Measurements from ENCODE around the gene TMEM263. TPM values are rescaled to one million over a fixed set of nuclear protein-coding genes. Genes with fewer than 3 reads are reported as not detected.

TMEM263 gene
- total RNA-seq, 2 experiments from 2014 or later: 34.1 to 60.0 TPM

DNA sequence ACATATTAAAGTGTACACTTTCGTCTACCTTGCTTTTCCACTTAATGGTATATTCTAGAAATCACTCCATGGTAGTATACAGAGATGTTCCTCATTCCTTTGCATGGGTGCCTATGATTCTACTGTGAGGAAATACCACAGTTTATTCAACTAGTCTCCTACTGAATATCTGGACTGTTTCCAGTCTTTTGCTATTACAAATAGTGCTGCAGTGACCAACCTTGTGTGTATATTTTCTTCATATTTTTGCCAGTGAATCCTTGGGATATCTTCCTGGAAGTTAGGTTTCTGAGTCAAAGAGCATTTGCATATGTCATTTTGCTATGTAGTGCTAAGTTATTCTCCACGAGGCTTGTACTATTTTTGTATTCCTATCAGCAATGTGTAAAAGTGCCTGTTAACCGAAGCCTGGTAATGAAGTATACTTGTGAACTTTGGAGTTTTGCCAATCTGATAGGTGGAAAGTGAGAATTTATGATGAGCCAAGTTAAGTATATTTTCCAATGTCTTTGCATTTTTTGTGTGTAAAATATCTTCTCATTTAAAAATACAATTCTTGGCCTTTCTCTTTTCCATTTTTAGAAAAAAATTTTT is 31.3 kb upstream of the TMEM263 start:
- no peak for TF ChIP-seq EZH2phosphoT487 (IDR thresholded peaks at IDR 0.05; ENCODE audit: borderline replicate concordance, low read depth, low read length)
- TF ChIP-seq, protein P1, sequence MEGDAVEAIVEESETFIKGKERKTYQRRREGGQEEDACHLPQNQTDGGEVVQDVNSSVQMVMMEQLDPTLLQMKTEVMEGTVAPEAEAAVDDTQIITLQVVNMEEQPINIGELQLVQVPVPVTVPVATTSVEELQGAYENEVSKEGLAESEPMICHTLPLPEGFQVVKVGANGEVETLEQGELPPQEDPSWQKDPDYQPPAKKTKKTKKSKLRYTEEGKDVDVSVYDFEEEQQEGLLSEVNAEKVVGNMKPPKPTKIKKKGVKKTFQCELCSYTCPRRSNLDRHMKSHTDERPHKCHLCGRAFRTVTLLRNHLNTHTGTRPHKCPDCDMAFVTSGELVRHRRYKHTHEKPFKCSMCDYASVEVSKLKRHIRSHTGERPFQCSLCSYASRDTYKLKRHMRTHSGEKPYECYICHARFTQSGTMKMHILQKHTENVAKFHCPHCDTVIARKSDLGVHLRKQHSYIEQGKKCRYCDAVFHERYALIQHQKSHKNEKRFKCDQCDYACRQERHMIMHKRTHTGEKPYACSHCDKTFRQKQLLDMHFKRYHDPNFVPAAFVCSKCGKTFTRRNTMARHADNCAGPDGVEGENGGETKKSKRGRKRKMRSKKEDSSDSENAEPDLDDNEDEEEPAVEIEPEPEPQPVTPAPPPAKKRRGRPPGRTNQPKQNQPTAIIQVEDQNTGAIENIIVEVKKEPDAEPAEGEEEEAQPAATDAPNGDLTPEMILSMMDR (conservative IDR thresholded peaks at IDR 0.05; ENCODE audit: low read length): no peak
- no peaks in the 10 kb centered on the region for H4K20me1 ChIP-seq (ENCODE audit: insufficient read depth, low read length)
- CTCF ChIA-PET (ENCODE audit: unreplicated experiment): no interaction called here
- no peaks in the 10 kb centered on the region for H3K79me2 ChIP-seq (ENCODE audit: insufficient read depth, low read depth, low read length)
- H3K4me1 ChIP-seq (ENCODE audit: insufficient read depth, low read length, poor library complexity, severe bottlenecking): no peaks in the 10 kb centered on the region
- H3K9me3 ChIP-seq (ENCODE audit: low read length): no peaks in the 10 kb centered on the region
- no TSS peak for BruUV-seq (replicated peaks)
- H3K4me2 ChIP-seq (ENCODE audit: low read length): no peak overlapping the region
- H3K36me3 ChIP-seq (ENCODE audit: insufficient read depth, low read length): no peaks in the 10 kb centered on the region
- POLR2A ChIA-PET: no interaction called here
- no peaks in the 10 kb centered on the region for H3K9me2 ChIP-seq (ENCODE audit: insufficient read depth, low read length)
- intact Hi-C loops (cut with micrococcal nuclease; ENCODE audit: unreplicated experiment): no loop called here
- H3K4me3 ChIP-seq (ENCODE audit: low read depth, low read length, poor library complexity, severe bottlenecking): no peak overlapping the region
- H3K27ac ChIP-seq (ENCODE audit: low read depth, low read length, poor library complexity, severe bottlenecking): no peak overlapping the region
- DNase-seq (ENCODE audit: low spot score): no peak
- H2AFZ ChIP-seq (ENCODE audit: low read length): no peak overlapping the region

DNA sequence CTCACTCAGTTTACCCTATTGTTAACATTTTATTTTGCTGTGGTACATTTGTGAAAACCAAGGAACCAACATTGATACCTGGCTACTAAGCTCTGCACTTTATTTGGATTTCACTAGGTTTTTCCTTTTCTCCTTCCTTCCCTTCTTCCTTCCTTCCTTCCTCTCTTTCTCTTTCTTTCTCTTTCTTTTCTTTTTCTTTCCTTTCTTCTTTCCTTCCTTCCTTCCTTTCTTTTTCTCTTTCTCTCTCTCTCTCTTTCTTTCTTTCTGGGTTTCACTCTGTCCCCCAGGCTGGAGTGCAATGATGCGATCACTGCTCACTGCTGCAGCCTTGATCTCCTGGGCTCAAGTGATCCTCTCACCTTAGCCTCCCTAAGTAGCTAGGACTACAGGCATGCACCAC is 29.1 kb upstream of the TMEM263 start:
- no peaks in the 10 kb centered on the region for H3K79me2 ChIP-seq (ENCODE audit: insufficient read depth, low read depth, low read length)
- CTCF ChIA-PET (ENCODE audit: unreplicated experiment): no interaction called here
- no TSS peak for BruUV-seq (replicated peaks)
- no peak for DNase-seq (ENCODE audit: low spot score)
- H3K4me1 ChIP-seq (ENCODE audit: insufficient read depth, low read length, poor library complexity, severe bottlenecking): no peaks in the 10 kb centered on the region
- no peak overlapping the region for H3K4me2 ChIP-seq (ENCODE audit: low read length)
- H3K4me3 ChIP-seq (ENCODE audit: low read depth, low read length, poor library complexity, severe bottlenecking): no peak overlapping the region
- POLR2A ChIA-PET: interaction anchor here (0.6 kb wide), 1 partner anchor 32 kb away, joined by 5 read pairs; no protein-coding TSS in a partner anchor
- no peak for TF ChIP-seq EZH2phosphoT487 (IDR thresholded peaks at IDR 0.05; ENCODE audit: borderline replicate concordance, low read depth, low read length)
- TF ChIP-seq, protein P1 (conservative IDR thresholded peaks at IDR 0.05; ENCODE audit: low read length): no peak
- no peaks in the 10 kb centered on the region for H4K20me1 ChIP-seq (ENCODE audit: insufficient read depth, low read length)
- no peak overlapping the region for H3K27ac ChIP-seq (ENCODE audit: low read depth, low read length, poor library complexity, severe bottlenecking)
- H3K9me3 ChIP-seq (ENCODE audit: low read length): no peaks in the 10 kb centered on the region
- H3K36me3 ChIP-seq (ENCODE audit: insufficient read depth, low read length): no peaks in the 10 kb centered on the region
- intact Hi-C loops (cut with micrococcal nuclease; ENCODE audit: unreplicated experiment): no loop called here
- H3K9me2 ChIP-seq (ENCODE audit: insufficient read depth, low read length): no peaks in the 10 kb centered on the region
- no peak overlapping the region for H2AFZ ChIP-seq (ENCODE audit: low read length)

DNA sequence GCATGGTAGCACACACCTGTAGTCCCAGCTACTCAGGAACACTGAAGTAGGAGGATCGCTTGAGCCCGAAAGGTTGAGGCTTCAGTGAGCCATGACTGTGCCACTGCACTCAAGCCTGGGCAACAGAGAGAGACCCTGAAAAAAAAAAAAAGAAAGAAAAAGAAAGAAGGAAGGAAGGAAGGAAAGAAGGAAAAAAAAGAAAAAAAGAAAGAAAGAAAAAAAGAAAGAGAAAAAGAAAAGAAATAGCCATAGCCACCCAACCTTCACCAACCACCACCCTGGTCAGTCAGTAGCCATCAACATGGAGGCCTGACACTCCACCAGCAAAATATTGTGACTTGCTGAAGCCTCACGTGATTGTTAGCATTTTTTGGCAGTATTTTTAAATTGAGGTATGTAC is 21.4 kb upstream of the TMEM263 start:
- Histone ChIP-seq H2AFZ (ENCODE audit: low read length) (no peak overlapping the region), H3K36me3 (ENCODE audit: insufficient read depth, low read length) (no peaks in the 10 kb centered on the region), H3K4me1 (ENCODE audit: insufficient read depth, low read length, poor library complexity, severe bottlenecking) (no peaks in the 10 kb centered on the region), H3K4me2 (ENCODE audit: low read length) (no peak overlapping the region), H3K4me3 (ENCODE audit: low read depth, low read length, poor library complexity, severe bottlenecking) (no peak overlapping the region), H3K9me2 (ENCODE audit: insufficient read depth, low read length) (no peaks in the 10 kb centered on the region), H3K79me2 (ENCODE audit: insufficient read depth, low read depth, low read length) (no peaks in the 10 kb centered on the region), H3K27ac (ENCODE audit: low read depth, low read length, poor library complexity, severe bottlenecking) (no peak overlapping the region), H4K20me1 (ENCODE audit: insufficient read depth, low read length) (no peaks in the 10 kb centered on the region), H3K9me3 (ENCODE audit: low read length) (no peaks in the 10 kb centered on the region)
- no TSS peak for BruUV-seq (replicated peaks)
- ChIA-PET CTCF (ENCODE audit: unreplicated experiment) (no interaction called here), POLR2A (interaction anchor here (0.5 kb wide), 1 partner anchor 65 kb away, joined by 3 read pairs; no protein-coding TSS in a partner anchor)
- DNase-seq (ENCODE audit: low spot score): no peak
- intact Hi-C loops (cut with micrococcal nuclease; ENCODE audit: unreplicated experiment): no loop called here
- TF ChIP-seq EZH2phosphoT487 (IDR thresholded peaks at IDR 0.05; ENCODE audit: borderline replicate concordance, low read depth, low read length): no peak
- TF ChIP-seq, protein P1 (conservative IDR thresholded peaks at IDR 0.05; ENCODE audit: low read length): no peak

All from OCI-LY7 (cell line).